ENCODE results near the gene SLC15A4. TPM values are rescaled to one million over a fixed set of nuclear protein-coding genes. Genes with fewer than 3 reads are reported as not detected.

SLC15A4 gene
- total and polyA plus RNA-seq, 4 donors = 11.7 to 42.4 (median 31.9) TPM

DNA sequence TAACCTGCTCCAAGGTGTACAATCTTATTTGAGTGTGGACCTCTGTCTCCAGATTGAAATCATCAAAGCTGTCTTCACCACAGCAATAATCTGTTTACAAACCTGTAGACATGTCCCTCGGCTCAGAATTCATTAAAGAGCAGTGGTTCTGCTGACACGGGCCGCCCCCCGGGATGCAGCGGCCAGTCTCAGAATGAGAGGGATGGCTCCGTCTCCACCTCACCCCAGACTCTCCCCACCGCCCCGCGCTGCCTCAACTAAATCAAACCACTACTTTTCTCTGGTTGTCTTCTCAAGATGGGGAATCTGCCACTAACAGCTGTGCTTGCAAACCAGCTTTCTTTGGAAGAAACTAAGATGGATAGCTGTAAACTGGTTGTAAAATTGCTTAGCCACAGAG is 56.2 kb downstream of the SLC15A4 start:
- DNase-seq = no peak
- Histone ChIP-seq H3K36me3 (ENCODE audit: control insufficient read depth in 4 of 4, insufficient read depth in 4 of 4, low read length in 4 of 4) (no peaks in the 10 kb centered on the region), H3K9me3 (ENCODE audit: control insufficient read depth in 4 of 4, insufficient read depth in 3 of 4, low read length in 3 of 4) (peaks cover 0 to 8% (median 0%) of the 10 kb centered on the region in 4 donors), H3K27ac (ENCODE audit: low read depth in 1 of 2, low read length in 1 of 2) (no peak overlapping the region), H3K4me3 (no peak overlapping the region), H3K9ac (ENCODE audit: insufficient read depth in 1 of 2, low read length in 2 of 2) (no peak overlapping the region), H3K27me3 (ENCODE audit: control insufficient read depth in 3 of 3, insufficient read depth in 3 of 3, low read length in 2 of 3) (peaks cover 0 to 17% (median 15%) of the 10 kb centered on the region in 3 donors), H3K4me1 (ENCODE audit: control insufficient read depth in 5 of 5, insufficient read depth in 5 of 5, low read length in 5 of 5) (no peaks in the 10 kb centered on the region)
- ATAC-seq (ENCODE audit: insufficient read depth, low FRiP score) = no peak
- 45 to 52% methylated on average over 9 of the region's 9 CpGs for WGBS, 2 donors
- TF ChIP-seq, protein P1, sequence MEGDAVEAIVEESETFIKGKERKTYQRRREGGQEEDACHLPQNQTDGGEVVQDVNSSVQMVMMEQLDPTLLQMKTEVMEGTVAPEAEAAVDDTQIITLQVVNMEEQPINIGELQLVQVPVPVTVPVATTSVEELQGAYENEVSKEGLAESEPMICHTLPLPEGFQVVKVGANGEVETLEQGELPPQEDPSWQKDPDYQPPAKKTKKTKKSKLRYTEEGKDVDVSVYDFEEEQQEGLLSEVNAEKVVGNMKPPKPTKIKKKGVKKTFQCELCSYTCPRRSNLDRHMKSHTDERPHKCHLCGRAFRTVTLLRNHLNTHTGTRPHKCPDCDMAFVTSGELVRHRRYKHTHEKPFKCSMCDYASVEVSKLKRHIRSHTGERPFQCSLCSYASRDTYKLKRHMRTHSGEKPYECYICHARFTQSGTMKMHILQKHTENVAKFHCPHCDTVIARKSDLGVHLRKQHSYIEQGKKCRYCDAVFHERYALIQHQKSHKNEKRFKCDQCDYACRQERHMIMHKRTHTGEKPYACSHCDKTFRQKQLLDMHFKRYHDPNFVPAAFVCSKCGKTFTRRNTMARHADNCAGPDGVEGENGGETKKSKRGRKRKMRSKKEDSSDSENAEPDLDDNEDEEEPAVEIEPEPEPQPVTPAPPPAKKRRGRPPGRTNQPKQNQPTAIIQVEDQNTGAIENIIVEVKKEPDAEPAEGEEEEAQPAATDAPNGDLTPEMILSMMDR (IDR thresholded peaks at IDR 0.05; ENCODE audit: control extremely low read depth, extremely low read depth) = no peak

DNA sequence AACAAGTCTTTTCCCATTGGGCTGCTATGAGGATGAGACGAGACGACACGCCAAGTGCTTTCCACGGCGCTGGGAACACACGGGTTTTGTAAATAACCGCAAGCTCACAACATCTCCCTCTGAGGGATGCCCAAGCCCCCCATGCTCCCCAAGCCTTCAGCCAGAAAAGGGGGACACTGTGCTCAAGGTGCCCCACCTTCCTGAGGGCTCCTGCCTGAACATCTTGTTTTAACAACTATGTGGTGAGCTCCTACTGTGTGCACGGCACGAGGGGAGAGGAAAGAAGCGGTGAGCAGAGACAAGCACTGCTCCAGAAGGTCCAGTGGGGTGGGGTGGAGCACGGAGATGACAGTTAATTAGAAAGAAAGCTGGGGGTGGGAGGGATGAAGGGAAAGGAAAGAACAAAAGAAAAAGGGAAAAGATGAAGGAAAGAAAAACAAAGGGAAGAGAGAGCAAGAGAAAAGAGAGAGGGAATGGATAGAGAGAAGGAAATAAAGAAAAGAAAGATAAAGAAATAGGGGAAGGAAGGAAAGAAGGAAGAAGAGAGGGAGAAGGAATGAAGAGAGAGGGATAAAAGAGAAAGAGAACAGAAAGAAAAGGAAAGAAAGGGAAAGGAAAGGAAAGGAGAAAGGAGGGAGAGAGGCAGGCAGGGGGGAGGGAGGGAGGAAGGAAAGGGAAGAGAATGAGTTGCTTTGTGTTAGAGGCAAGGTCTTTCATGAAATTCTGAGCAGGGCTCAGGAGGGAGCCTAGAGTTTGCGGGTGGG is 56.8 kb downstream of the SLC15A4 start:
- WGBS, 2 donors = 62 to 70% methylated on average over 12 of the region's 12 CpGs
- H3K27ac ChIP-seq (ENCODE audit: low read depth in 1 of 2, low read length in 1 of 2) = no peak overlapping the region
- no peak overlapping the region for H3K9ac ChIP-seq (ENCODE audit: insufficient read depth in 1 of 2, low read length in 2 of 2)
- peaks cover 0 to 8% (median 0%) of the 10 kb centered on the region in 4 donors for H3K9me3 ChIP-seq (ENCODE audit: control insufficient read depth in 4 of 4, insufficient read depth in 3 of 4, low read length in 3 of 4)
- no peak for ATAC-seq (ENCODE audit: insufficient read depth, low FRiP score)
- no peak overlapping the region for H3K4me3 ChIP-seq
- no peaks in the 10 kb centered on the region for H3K36me3 ChIP-seq (ENCODE audit: control insufficient read depth in 4 of 4, insufficient read depth in 4 of 4, low read length in 4 of 4)
- H3K4me1 ChIP-seq (ENCODE audit: control insufficient read depth in 5 of 5, insufficient read depth in 5 of 5, low read length in 5 of 5) = no peaks in the 10 kb centered on the region
- TF ChIP-seq, protein P1 (IDR thresholded peaks at IDR 0.05; ENCODE audit: control extremely low read depth, extremely low read depth) = no peak
- no peak for DNase-seq
- peaks cover 0 to 17% (median 15%) of the 10 kb centered on the region in 3 donors for H3K27me3 ChIP-seq (ENCODE audit: control insufficient read depth in 3 of 3, insufficient read depth in 3 of 3, low read length in 2 of 3)

DNA sequence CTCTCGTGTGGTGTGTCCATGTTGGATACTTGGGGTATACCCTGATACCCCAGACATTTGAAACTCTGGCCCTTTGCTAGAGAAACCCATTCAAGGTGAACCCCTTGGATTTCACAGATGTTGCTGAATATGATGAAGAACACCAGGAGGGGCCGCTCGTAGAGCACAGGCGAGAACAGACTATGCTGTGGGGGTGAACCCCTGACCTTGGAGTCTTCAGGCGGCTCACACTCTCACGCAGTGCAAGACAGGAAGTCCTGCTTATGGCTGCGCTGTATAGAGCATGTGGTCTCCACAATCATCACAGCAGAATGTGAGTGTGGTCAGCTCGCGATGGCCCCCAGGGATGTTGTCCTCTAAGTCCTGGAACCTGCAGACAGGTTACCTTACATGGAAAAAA is 60.4 kb downstream of the SLC15A4 start:
- Histone ChIP-seq H3K27me3 (ENCODE audit: control insufficient read depth in 3 of 3, insufficient read depth in 3 of 3, low read length in 2 of 3) (peaks cover 0 to 17% (median 14%) of the 10 kb centered on the region in 3 donors), H3K9ac (ENCODE audit: insufficient read depth in 1 of 2, low read length in 2 of 2) (no peak overlapping the region), H3K4me3 (no peak overlapping the region), H3K4me1 (ENCODE audit: control insufficient read depth in 5 of 5, insufficient read depth in 5 of 5, low read length in 5 of 5) (no peaks in the 10 kb centered on the region), H3K36me3 (ENCODE audit: control insufficient read depth in 4 of 4, insufficient read depth in 4 of 4, low read length in 4 of 4) (no peaks in the 10 kb centered on the region), H3K9me3 (ENCODE audit: control insufficient read depth in 4 of 4, insufficient read depth in 3 of 4, low read length in 3 of 4) (no peaks in the 10 kb centered on the region), H3K27ac (ENCODE audit: low read depth in 1 of 2, low read length in 1 of 2) (no peak overlapping the region)
- TF ChIP-seq, protein P1 (IDR thresholded peaks at IDR 0.05; ENCODE audit: control extremely low read depth, extremely low read depth) = no peak
- ATAC-seq (ENCODE audit: insufficient read depth, low FRiP score) (no peak), DNase-seq (no peak)
- WGBS, 2 donors = 72 to 79% methylated on average over 9 of the region's 9 CpGs

Data from lung (tissue), 12 donors.